ENCODE data around the gene MMP2. TPM values are rescaled to one million over a fixed set of nuclear protein-coding genes. Genes with fewer than 3 reads are reported as not detected.
A peak's percentile ranks its signal among the peaks of the same experiment; 100 is the strongest.

The MMP2 gene
- total RNA-seq, 2 donors from 2014 or later: 539 to 826 TPM

DNA sequence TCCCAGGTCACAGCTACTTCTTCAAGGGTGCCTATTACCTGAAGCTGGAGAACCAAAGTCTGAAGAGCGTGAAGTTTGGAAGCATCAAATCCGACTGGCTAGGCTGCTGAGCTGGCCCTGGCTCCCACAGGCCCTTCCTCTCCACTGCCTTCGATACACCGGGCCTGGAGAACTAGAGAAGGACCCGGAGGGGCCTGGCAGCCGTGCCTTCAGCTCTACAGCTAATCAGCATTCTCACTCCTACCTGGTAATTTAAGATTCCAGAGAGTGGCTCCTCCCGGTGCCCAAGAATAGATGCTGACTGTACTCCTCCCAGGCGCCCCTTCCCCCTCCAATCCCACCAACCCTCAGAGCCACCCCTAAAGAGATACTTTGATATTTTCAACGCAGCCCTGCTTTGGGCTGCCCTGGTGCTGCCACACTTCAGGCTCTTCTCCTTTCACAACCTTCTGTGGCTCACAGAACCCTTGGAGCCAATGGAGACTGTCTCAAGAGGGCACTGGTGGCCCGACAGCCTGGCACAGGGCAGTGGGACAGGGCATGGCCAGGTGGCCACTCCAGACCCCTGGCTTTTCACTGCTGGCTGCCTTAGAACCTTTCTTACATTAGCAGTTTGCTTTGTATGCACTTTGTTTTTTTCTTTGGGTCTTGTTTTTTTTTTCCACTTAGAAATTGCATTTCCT is 26.5 kb downstream of the MMP2 start:
- intact Hi-C loops (cut with DNase I): no loop called here
- DNase-seq (ENCODE audit: low spot score): no peak

DNA sequence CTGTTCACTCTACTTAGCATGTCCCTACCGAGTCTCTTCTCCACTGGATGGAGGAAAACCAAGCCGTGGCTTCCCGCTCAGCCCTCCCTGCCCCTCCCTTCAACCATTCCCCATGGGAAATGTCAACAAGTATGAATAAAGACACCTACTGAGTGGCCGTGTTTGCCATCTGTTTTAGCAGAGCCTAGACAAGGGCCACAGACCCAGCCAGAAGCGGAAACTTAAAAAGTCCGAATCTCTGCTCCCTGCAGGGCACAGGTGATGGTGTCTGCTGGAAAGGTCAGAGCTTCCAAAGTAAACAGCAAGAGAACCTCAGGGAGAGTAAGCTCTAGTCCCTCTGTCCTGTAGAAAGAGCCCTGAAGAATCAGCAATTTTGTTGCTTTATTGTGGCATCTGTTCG is 27.1 kb downstream of the MMP2 start:
- DNase-seq (ENCODE audit: low spot score): no peak
- intact Hi-C loops (cut with DNase I): no loop called here

DNA sequence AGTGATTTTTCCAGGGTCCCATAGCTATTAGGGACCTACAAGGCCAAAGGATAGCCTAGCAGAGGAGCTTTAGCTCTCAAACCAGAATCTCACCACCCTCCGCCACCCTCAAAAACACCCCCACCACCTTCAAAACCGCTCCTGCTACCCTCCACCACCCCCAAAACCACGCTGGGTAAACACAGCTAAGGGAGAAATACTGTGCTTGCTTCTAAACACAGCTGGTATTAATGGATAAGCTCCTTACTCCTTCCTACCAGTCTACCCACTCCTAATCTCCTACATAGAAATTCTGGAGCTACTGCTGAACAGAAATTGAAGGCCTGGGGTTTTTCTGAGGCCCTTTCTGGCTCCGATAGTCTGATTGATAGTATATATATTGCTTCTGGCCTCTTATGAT is 27.7 kb downstream of the MMP2 start:
- no peak for DNase-seq (ENCODE audit: low spot score)

DNA sequence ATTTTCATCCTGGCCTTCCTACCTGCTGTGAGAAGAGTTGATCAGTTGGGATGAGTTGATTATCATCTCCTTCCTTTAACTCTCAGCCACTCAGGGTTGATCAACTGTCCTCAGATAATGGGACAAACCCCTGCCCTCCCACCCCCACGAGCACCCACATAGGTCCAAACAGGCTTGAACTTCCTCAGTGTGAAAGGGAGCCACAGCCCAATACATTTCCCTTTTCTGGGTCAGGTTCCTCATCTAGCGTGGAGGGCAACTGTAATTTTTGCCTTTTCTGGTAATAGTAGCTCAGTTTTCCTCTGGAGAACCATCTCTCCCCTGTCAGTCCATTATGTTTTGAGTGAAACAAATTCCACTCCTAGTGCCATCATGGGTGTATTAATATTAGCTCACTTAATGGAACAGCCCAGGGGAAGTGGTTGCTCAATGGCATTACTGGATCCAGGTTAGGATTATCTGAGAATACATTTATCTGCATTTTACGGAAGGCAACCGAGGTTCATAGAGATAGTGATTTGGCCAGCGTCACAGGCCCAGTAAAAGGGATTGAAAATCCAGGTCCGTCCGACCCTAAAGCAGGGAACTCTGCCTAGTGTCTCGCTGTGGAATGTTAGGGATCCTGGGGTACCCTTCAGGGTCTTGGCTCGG is 29.4 kb downstream of the MMP2 start:
- DNase-seq (ENCODE audit: low spot score): no peak
- intact Hi-C loops (cut with DNase I): no loop called here

More for the DNA sequence above, 27.7 kb downstream of the MMP2 start:
- intact Hi-C loops (cut with DNase I): no loop called here

DNA sequence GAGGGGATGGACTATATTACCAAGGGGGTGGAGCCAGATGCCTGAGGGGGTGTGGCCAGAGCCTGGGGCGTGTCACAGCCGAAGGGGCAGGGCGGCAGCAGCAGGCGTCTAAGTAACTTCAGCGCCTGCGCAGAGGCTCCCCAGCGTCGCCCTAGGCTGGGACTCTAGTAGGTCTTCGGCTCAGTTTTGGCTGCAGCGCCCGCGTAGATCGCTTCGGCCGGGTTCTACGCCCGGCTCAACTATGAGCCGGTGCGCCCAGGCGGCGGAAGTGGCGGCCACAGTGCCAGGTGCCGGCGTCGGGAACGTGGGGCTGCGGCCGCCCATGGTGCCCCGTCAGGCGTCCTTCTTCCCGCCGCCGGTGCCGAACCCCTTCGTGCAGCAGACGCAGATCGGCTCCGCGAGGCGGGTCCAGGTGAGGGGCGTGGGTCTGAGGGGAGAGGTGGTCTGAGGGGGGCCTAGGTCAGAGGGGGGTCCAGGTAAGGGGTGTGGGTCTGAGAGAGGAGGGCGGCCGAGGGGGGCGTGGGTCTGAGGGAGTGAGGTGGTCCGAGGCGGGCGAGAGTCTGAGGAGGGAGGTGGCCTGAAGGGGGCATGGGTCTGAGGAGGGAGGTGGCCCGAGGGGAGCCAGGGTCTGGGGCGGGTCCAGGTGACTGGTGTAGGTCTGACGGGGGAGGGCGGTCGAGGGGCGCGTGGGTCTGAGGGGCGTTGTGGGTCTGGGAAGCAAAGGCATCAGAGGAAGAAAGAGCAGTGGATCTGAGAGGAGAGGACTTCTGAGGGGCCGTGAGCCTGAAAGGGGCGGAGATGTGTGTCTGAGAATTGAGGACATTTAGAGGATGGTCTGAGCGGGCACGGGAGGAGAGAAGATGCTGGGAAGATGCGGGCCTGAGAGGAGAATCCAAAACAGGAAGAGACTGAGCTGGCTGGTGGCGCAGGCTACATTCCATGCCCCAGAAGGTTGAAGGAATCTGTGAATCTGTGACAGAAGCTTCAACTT is 30.2 kb downstream of the MMP2 start, which contains the start of gene LPCAT2:
TSS of gene LPCAT2 (plus strand) at position 132 of the 991 bp plus-strand sequence. CDS start at position 242, 110 bp downstream.
- peak; percentile 95 for DNase-seq (ENCODE audit: low spot score)

DNA sequence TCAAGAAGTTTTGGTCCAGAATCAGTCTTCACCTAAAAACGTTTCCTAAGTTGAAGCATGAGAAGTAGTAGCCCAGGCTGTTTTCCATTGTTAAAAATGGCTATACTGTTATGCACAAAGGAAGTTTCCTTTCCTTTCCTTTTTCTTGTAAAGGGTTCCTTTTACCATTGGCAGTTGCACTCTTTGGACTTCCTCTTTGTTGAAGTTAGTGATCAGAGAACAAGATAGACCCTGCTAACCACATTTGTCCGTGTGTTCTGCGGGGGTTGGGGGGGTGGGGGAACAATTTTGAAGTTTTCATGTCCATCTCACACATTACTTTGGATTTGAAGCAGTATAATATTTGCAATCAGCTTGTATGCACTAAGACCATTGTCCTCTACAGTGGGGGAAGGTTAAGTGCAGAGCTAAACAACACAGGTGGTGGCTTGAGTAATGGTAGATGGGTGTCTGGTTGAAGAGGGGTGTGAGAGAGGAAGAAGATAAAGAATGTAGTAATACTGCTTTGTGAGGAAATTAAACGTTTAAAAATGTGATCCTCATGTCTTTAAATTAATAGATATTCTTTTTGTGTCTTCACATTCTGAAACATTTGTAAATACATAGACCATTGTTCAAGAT is 31.3 kb downstream of the MMP2 start:
- DNase-seq (ENCODE audit: low spot score): no peak
- intact Hi-C loops (cut with DNase I): no loop called here

More for the DNA sequence above, 30.2 kb downstream of the MMP2 start, which contains the start of gene LPCAT2:
- intact Hi-C loops (cut with DNase I): no loop called here

DNA sequence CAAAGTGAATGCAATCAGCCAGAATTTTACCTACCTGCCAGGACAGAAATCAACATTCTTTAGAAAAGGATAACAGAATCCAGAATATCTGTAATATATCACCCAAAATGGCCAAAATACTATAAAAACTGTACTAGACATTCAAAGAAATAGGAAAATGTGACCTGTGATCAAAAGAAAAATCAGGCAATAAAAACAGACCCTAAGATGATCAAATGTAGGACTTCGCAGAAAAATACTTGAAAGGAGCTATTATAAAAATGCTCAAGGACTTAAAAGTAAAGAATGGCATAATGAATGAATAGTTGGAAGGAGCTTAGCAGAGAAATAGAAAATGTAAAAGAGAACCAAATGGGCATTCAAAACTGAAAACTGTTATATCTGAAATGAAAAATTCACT is 33.9 kb downstream of the MMP2 start:
- no peak for DNase-seq (ENCODE audit: low spot score)
- intact Hi-C loops (cut with DNase I): no loop called here

DNA sequence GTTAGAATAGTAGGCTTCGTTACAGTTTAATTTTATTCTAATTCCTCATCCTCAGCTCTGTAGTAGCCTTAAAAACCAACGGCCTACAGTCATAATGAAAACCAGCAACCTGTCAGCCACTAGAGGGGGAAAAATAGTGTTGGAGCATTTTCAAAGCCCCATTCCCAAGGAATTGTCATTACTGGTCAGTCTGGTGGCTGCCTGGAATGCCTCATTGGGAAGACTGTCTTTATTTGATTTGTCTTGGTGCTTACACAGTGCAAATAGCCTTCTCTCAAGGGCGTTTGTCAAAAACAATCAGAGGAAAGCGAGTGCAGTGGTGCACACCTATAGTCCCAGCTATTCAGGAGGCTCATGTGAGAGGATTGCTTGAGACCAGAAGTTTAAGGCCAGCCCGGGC is 34.6 kb downstream of the MMP2 start:
- intact Hi-C loops (cut with DNase I): no loop called here
- DNase-seq (ENCODE audit: low spot score): no peak

DNA sequence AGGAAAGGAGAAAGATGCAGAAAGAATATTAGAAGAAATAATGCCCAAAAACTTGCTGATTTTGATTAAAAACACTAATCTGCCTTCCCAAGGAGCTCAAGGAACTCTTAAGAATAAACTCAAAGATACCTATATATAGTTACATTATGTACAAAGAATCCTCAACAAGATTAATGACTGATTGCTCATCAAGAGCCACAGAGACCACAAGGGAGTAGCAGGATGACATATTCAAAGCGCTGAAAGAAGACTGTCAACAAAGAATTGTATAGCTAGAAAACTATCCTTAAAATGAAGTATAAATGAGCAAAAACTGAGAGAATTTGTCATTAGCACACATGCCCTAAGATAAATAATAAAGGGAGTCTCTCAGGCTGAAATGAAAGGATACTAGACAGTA is 36.1 kb downstream of the MMP2 start:
- DNase-seq (ENCODE audit: low spot score): no peak
- intact Hi-C loops (cut with DNase I): no loop called here

DNA sequence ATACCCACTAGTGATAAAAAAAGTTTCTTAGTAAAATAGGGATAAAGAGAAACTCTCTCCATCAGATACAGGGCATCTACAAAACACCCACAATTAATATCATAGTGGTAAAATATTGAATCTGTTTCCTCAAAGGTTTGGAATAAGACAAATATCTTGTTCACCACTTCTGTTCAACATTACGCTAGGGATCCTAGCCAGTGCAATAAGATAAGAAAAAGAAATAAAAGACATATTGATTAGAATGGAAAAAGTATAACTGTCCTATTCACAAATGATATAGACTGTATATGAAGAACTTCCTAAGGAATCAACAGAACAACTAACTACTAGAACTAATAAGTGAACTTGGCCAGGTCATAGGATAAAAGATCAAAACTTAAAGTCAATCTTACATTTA is 42.8 kb downstream of the MMP2 start:
- intact Hi-C loops (cut with DNase I): no loop called here
- DNase-seq (ENCODE audit: low spot score): no peak

DNA sequence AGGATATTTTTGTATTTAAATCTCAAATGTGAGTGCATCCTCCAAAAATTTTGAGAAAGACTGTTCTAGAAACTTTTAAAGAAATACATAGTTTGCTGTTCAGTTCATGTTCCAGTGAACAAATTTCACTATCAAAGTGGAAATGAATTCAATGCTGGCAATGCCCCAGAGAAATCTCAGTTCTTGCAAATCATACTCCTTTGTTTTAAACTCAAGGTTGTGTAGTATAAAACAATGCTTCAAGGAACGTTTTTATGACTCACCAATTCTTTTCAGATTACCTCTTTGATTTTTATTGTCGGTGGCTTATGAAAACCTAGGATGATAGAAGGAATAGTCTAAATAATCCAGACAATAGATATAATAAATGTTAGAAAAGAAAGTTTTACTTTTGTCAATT is 47.4 kb downstream of the MMP2 start:
- intact Hi-C loops (cut with DNase I): no loop called here
- DNase-seq (ENCODE audit: low spot score): no peak

DNA sequence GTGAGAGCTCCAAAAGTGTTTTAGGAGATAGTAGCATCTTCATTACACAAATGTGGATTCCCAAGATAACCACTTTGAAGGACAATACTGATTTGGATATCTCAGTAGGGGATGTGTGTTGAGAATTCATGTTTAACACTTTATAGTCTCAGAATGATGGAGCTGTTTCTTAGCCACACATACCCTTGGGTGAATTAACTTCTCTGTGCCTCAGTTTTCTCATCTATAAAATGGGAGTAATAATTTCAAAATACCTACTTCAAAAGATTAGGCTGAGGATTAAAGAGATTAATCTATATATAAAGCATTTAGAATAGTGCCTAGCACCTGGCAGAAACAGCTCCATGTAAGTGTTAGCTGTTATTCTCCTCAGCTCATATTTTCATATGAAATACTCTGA is 48.9 kb downstream of the MMP2 start:
- no peak for DNase-seq (ENCODE audit: low spot score)
- intact Hi-C loops (cut with DNase I): no loop called here

DNA sequence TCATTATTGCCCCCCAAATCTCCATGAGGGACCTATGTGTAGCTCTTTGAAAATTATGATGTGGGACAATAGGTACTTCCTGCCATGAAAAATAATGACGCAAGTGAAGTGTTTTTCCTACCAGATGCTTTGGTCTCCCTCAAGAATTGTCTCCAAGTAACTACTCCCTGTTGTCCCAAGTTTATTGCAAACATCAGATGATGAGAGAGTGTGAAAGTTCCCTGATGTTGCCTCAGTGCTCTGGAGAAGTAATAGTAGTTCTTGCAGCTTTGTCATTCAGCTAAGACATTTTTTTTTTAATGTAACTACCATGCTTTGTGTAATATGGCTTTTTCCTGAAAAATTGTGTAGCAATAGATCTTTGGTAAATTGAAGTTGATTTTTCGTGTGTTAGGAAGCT is 50.0 kb downstream of the MMP2 start:
- DNase-seq (ENCODE audit: low spot score): no peak
- intact Hi-C loops (cut with DNase I): no loop called here

DNA sequence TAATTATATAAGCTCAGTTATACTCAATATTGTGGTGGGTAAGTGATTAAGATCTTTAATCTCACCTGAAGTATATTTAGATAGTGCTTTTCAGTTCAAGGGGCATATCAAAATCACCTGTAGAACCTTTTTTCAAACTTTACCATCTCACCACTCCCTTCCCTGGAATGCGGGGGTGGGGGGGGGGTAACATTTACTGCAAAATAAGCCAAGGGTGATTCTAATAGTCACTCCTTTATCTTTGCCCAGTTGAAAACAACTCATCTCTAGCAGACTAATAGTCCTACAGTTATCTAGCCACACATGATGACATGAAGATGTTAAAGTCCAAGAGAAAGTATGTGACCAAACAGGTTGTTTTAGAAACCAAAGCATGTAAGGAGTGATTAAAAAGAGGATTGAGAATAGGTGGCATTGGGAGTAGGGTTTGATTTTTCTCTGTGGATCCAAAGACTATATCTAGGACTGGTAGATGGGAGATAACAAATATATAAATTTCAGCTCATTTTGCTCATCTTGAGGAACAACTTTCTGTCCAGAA is 51.4 kb downstream of the MMP2 start:
- no peak for DNase-seq (ENCODE audit: low spot score)
- intact Hi-C loops (cut with DNase I): no loop called here

DNA sequence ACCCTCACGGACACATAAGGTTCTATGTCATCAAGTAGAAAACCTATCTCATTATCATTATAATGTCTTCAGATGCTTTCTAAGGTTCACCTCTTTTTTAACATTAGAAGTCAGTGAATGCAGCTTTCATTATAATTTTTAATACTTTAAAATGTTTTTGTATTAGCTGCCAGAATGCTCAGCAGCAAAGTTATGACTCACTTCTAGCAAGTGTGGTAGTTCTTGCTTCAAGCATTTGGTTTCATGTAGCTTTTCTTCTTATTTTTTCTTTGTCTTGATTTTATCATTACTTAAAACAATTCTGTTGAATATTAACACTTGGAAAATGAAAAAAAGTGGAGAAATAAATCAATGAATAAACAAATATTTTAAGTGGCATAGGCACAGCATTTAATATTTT is 53.2 kb downstream of the MMP2 start:
- no peak for DNase-seq (ENCODE audit: low spot score)
- intact Hi-C loops (cut with DNase I): no loop called here

DNA sequence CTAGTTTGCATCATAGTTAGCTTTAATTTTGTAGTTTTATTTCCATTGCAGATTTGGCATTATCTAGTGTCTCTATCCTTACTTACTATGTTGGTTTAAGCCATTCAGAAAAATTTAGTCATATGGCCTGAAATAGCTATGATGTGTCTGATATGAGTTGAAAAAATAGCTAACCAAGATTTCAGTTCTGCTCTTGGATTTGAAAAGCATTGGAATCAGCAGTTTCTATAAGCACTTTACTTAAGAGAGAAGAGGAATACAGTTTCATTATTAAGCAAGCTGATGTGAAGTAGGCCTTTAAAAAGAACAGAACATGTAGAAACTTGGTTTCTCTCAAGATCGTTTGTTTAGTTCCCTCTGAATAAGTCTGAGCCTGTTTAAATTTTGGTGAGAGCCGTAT is 55.8 kb downstream of the MMP2 start:
- intact Hi-C loops (cut with DNase I): no loop called here
- no peak for DNase-seq (ENCODE audit: low spot score)

DNA sequence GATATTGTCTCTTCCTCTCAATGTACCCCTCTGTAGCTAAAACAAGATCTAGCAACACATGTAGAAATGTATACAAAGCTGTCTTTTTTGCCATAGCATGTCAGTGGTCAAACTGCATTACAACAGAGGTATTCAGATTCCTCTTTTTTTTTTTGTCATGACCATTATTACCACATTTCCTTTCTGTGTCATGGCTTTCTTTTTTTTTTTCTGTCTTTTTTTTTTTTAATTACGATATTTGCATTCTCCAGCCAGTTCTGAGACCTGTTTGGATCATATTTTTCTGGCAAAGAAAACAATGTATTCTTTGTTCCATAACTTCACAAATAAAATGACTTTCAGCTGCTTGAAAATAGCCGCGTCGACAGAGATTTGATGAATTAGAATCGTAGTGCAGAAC is 60.1 kb downstream of the MMP2 start:
- DNase-seq (ENCODE audit: low spot score): no peak
- intact Hi-C loops (cut with DNase I): no loop called here

DNA sequence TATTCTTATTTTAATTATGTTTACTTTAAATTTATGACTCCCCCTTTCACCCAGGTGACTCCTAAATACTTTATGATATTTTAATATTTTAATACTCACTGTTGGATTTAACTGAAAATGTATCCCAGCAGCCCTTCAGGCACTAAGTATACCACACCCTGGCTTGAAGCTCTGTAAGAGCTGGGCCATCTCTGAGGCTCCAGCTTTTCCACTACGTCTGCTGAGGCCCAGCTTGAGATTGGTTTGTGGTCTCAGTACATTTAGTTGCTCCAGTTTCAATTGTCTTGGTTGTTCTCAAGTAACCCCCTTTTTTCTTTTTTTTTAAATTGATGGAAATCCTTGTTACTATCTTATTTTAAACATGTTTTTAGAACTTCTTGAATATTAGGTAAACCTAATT is 60.5 kb downstream of the MMP2 start:
- DNase-seq (ENCODE audit: low spot score): no peak
- intact Hi-C loops (cut with DNase I): no loop called here

DNA sequence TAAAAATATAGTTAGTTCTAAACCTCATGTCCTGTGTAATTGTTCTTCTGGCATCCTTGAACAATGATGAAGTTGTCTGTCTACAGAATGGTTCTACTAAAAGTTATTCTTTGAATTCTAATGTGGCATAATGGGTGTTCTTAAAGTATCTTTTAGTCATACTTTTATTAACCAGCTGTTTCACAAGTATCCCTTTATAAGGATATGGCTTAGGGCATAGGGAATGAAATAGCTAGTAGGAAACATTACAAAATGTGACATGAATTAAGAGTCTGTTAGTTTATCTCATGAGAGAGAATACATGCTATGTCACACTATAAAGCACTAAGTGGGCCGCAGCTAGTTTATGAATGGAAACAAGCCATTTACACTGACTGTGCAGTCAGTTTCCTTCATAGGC is 61.2 kb downstream of the MMP2 start:
- no peak for DNase-seq (ENCODE audit: low spot score)
- intact Hi-C loops (cut with DNase I): loop anchor here in 1 of 2 donors (10.0 kb wide), 1 partner anchor 75 kb away; no protein-coding TSS in a partner anchor
